Measurements from ENCODE around the gene CCDC71L.

CCDC71L gene

GRCh38 chr7:106625678-106626301 lies 35.2 kb downstream of the CCDC71L start:
- DNase-seq (ENCODE audit: low read depth in 2 of 2), result no peak

- DNase-seq (ENCODE audit: low read depth in 2 of 2), result no peak
These were observed 37.1 kb downstream of the CCDC71L start for GRCh38 chr7:106623853-106624252.

- no peak for DNase-seq (ENCODE audit: low read depth in 2 of 2)
These were observed 37.7 kb downstream of the CCDC71L start for GRCh38 chr7:106623315-106623660.

- no peak for DNase-seq (ENCODE audit: low read depth in 2 of 2)
These were observed 38.2 kb downstream of the CCDC71L start for GRCh38 chr7:106622654-106623314.

- no peak for DNase-seq (ENCODE audit: low read depth in 2 of 2)
These were observed 39.4 kb downstream of the CCDC71L start for GRCh38 chr7:106621393-106622132.

GRCh38 chr7:106620676-106621075 lies 40.3 kb downstream of the CCDC71L start:
- DNase-seq (ENCODE audit: low read depth in 2 of 2), result no peak

GRCh38 chr7:106620034-106620433 lies 40.9 kb downstream of the CCDC71L start:
- DNase-seq (ENCODE audit: low read depth in 2 of 2), result no peak

GRCh38 chr7:106619213-106619612 lies 41.7 kb downstream of the CCDC71L start:
- no peak for DNase-seq (ENCODE audit: low read depth in 2 of 2)

GRCh38 chr7:106618480-106618879 lies 42.5 kb downstream of the CCDC71L start:
- no peak for DNase-seq (ENCODE audit: low read depth in 2 of 2)

- DNase-seq (ENCODE audit: low read depth in 2 of 2), result no peak
These were observed 43.1 kb downstream of the CCDC71L start for GRCh38 chr7:106617860-106618259.

GRCh38 chr7:106616708-106617051 lies 44.3 kb downstream of the CCDC71L start:
- DNase-seq (ENCODE audit: low read depth in 2 of 2), result no peak

GRCh38 chr7:106615808-106616707 lies 44.9 kb downstream of the CCDC71L start:
- DNase-seq (ENCODE audit: low read depth in 2 of 2), result no peak

- DNase-seq (ENCODE audit: low read depth in 2 of 2), result no peak
These were observed 46.2 kb downstream of the CCDC71L start for GRCh38 chr7:106614751-106615150.

GRCh38 chr7:106613848-106614560 lies 47.0 kb downstream of the CCDC71L start:
- DNase-seq (ENCODE audit: low read depth in 2 of 2), result no peak

- no peak for DNase-seq (ENCODE audit: low read depth in 2 of 2)
These were observed 47.7 kb downstream of the CCDC71L start for GRCh38 chr7:106613279-106613678.

- DNase-seq (ENCODE audit: low read depth in 2 of 2), result no peak
These were observed 48.5 kb downstream of the CCDC71L start for GRCh38 chr7:106612432-106612831.

GRCh38 chr7:106611911-106612310 lies 49.0 kb downstream of the CCDC71L start:
- DNase-seq (ENCODE audit: low read depth in 2 of 2), result no peak

- no peak for DNase-seq (ENCODE audit: low read depth in 2 of 2)
These were observed 49.7 kb downstream of the CCDC71L start for GRCh38 chr7:106610996-106611886.

- DNase-seq (ENCODE audit: low read depth in 2 of 2), result no peak
These were observed 51.5 kb downstream of the CCDC71L start for GRCh38 chr7:106609416-106609815.

GRCh38 chr7:106608661-106609060 lies 52.3 kb downstream of the CCDC71L start:
- DNase-seq (ENCODE audit: low read depth in 2 of 2), result no peak
